Pancreas (tissue), 10 donors: ENCODE results near the gene SOBP. TPM values are rescaled to one million over a fixed set of nuclear protein-coding genes. Genes with fewer than 3 reads are reported as not detected.
A peak's percentile ranks its signal among the peaks of the same experiment; 100 is the strongest.

Source experiments
- ATAC-seq, 4 donors: fragments of 200-7000 bp; cut with Tn5 transposase; one replicate each; pipeline versions ENCODE4 v1.8.0 to v1.9.1; 2020; ENCODE audit warnings: mild to moderate bottlenecking in 4 of 4, moderate library complexity in 4 of 4
- DNase-seq, 6 donors: peaks; one replicate each; pipeline ENCODE4 v3.0.0-alpha.2; 2020
- FAIRE-seq: peaks from 2 replicates; lab custom pipeline; 2012; peaks lifted over from hg19 to GRCh38; lab: Jason Lieb, UNC
- H3K27ac ChIP-seq, 4 donors: fragments of 200-600 bp; sonication (generic); 1 replicate in 3 of 4; 2 replicates in 1 of 4; pipeline versions ENCODE4 v1.5.0 to v1.8.0; 2020
- H3K27me3 ChIP-seq, 4 donors: fragments of 200-600 bp; one replicate each; pipeline ENCODE4 v1.8.0; 2021
- H3K36me3 ChIP-seq, 3 donors: fragments of 200-600 bp; sonication (generic) in 1 of 3; one replicate each; pipeline versions ENCODE4 v1.5.0 to v1.8.0; 2020 to 2021
- H3K4me1 ChIP-seq, 3 donors: fragments of 200-600 bp; one replicate each; pipeline ENCODE4 v1.8.0; 2021
- H3K4me3 ChIP-seq, 4 donors: fragments of 200-600 bp; sonication (generic) in 2 of 4; one replicate each; pipeline versions ENCODE4 v1.5.0 to v1.8.0; 2020 to 2021
- H3K9me3 ChIP-seq, 4 donors: fragments of 200-600 bp; one replicate each; pipeline ENCODE4 v1.8.0; 2021
- CTCF ChIP-seq, 4 donors: fragments of 200-600 bp; sonication (generic) in 3 of 4; IDR thresholded peaks; one replicate each; pipeline versions ENCODE4 v1.5.0 to v1.8.0; 2021; ENCODE audit warnings: antibody characterized with exemption in 4 of 4
- WGBS, 2 donors: extraction: QIAGEN DNeasy Blood & Tissue Kit; methylation state at CpG; one replicate each; pipeline ENCODE4 v1.1.7; 2013; 5-methylcytosine and 5-hydroxymethylcytosine counted together
- intact Hi-C, 3 donors: fragments of 100-400 bp; cut with DNase I; formaldehyde crosslinking; loops; one replicate each; pipeline versions ENCODE4 v1.11.1 to v1.14.2; 2022
- polyA plus RNA-seq, 2 donors: library from polyadenylated mRNA; stranded (reverse); fragments of 200-250 nt; gene quantifications; one replicate each; pipeline ENCODE4 v1.2.3, GENCODE V29; 2013
- total RNA-seq, 6 donors: library from RNA; stranded (reverse); fragmentation: NEBNext Ultra II Directional in 4 of 6; extraction: Animal tissue kit (Norgen Biotek cat#: 25700) in 4 of 6; gene quantifications; one replicate each; pipeline versions ENCODE4 v1.2.1 to v1.2.4, GENCODE V29; 2021 to 2023
- donor health status: healthy with polysubstance abuse.
- donor health status: DM: no; HTN: no; CAD: no; lungs with moderate emphysema.
- donor health status: DM: no; HTN: no; CAD: no.
- donor health status: control.
- donor health status: control.
- donor health status: Bipolar disorder and iron deficiency.
- donor health status: DM: yes; HTN: yes; CAD: no.
- donor health status: DM: no; HTN: no; CAD: no.
- donor health status: DM: no; HTN: no; CAD: no.
- donor health status: DM: yes; HTN: yes; CAD: no.

Gene SOBP
- total and polyA plus RNA-seq, 8 donors = 1.1 to 3.5 (median 2.0) TPM

DNA sequence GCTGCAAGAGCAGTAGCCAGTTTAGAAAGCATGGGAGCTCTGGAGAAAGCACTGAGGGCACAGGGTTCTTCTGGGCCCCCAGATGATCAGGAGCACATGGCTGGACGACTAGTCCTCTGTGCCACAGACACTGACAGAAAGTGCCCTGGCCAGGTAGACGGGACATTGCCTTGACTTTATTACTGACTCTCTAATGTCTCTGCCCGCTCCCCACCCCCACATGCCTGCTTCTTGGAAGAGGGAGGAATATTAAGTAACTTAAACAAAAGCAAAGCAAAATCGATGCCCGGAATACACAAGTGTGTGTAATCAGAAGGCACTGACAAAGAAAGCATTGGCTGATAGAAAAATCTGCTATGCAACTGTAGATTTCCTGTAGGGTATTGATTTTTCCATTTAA, 99.3 kb downstream of the SOBP start:
- ATAC-seq = no peak

GRCh38 chr6:107589934-107590333, 100.0 kb downstream of the SOBP start:
- FAIRE-seq (no peak), DNase-seq (no peak), ATAC-seq (no peak)
- no peak overlapping the region for H3K27ac ChIP-seq
- no peaks in the 10 kb centered on the region for H3K36me3 ChIP-seq
- H3K4me1 ChIP-seq = peaks cover 0 to 3% (median 0%) of the 10 kb centered on the region in 3 donors
- intact Hi-C loops = no loop called here
- WGBS, 2 donors = 82 to 90% methylated on average over 2 of the region's 2 CpGs
- no peak for TF ChIP-seq CTCF (IDR thresholded peaks at IDR 0.05)
- no peaks in the 10 kb centered on the region for H3K9me3 ChIP-seq
- H3K27me3 ChIP-seq = no peaks in the 10 kb centered on the region
- H3K4me3 ChIP-seq = no peak overlapping the region

More for the DNA sequence above, 99.3 kb downstream of the SOBP start:
- no peak for TF ChIP-seq CTCF (IDR thresholded peaks at IDR 0.05)
- peaks cover 0 to 3% (median 0%) of the 10 kb centered on the region in 3 donors for H3K4me1 ChIP-seq
- H3K4me3 ChIP-seq = no peak overlapping the region
- no peaks in the 10 kb centered on the region for H3K9me3 ChIP-seq
- FAIRE-seq = no peak
- H3K27ac ChIP-seq = no peak overlapping the region
- no peak for DNase-seq
- intact Hi-C loops = no loop called here
- H3K36me3 ChIP-seq = no peaks in the 10 kb centered on the region
- no peaks in the 10 kb centered on the region for H3K27me3 ChIP-seq
- 24 to 34% methylated on average over 5 of the region's 5 CpGs for WGBS, 2 donors

DNA sequence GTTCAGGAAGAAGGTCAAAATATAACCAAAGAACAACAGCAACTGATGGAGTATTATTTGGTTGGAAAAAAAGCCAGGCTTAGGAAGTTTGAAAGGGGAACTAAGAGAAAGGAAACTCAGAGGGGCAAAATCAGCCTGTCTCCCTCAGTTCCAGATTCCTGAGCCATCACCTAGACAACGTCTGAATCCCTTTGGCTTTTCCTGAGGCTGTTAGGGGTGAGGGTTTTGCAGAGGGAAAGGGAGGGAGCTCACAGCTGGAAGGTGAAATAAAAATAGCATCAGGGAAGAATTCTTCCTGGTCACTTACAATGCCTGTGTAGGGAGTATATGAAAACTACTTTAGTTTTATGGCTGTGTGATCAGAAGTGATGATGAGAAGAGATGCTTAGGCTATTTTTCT, 100.5 kb downstream of the SOBP start:
- 74 to 76% methylated on average over 1 of the region's 1 CpG for WGBS, 2 donors
- Histone ChIP-seq H3K4me1 (peaks cover 0 to 3% (median 0%) of the 10 kb centered on the region in 3 donors), H3K9me3 (no peaks in the 10 kb centered on the region), H3K4me3 (no peak overlapping the region), H3K27me3 (no peaks in the 10 kb centered on the region), H3K36me3 (no peaks in the 10 kb centered on the region), H3K27ac (no peak overlapping the region)
- DNase-seq (no peak), FAIRE-seq (no peak), ATAC-seq (no peak)
- intact Hi-C loops = no loop called here
- TF ChIP-seq CTCF (IDR thresholded peaks at IDR 0.05) = no peak

DNA sequence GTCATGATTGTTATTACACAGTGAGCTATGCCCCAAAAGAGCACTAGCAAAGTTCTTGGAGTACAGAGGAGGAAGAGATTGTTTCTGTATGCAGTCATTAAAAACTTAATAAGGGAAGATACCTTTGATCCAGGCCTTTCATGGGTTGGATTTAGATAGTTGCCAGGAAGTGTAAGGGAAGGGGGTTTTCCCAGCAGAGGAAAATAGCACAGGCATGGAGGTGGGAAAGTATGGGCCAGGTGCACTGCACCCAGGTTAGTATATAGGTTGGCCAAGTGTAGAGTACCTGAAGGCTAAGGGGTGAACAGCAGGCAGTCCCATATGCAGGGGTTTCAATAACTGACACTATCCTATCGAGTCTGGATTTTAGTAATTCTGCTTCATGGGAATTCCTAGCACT, 101.4 kb downstream of the SOBP start:
- no peak for DNase-seq
- no peak overlapping the region for H3K4me3 ChIP-seq
- no peaks in the 10 kb centered on the region for H3K36me3 ChIP-seq
- H3K27ac ChIP-seq = no peak overlapping the region
- no peaks in the 10 kb centered on the region for H3K27me3 ChIP-seq
- no peaks in the 10 kb centered on the region for H3K9me3 ChIP-seq
- ATAC-seq = peak in 1 of 4 donors; percentile 48
- no peak for FAIRE-seq
- intact Hi-C loops = no loop called here
- no peak for TF ChIP-seq CTCF (IDR thresholded peaks at IDR 0.05)
- H3K4me1 ChIP-seq = peaks cover 0 to 3% (median 0%) of the 10 kb centered on the region in 3 donors
- WGBS, 2 donors = 95 to 98% methylated on average over 1 of the region's 1 CpG

DNA sequence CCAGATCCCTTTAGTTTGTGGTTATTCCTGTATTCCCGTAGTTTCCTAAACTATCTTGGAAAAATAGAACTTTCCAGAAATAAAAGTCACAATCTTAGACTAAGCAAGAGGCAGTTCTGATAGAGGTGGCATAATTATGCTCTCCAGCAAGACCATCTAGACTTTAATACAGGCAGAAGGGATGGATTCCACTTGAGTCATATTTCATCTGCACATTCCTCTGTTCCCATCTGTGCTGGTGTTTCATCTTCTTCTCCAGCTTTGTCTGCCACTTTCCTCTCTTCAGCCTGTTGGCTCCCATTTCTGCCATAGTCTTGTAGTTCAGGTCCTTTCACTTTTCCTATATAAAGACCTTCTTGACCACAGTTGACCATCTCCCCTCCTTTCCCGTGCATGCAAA, 102.9 kb downstream of the SOBP start:
- 84 to 90% methylated on average over 2 of the region's 2 CpGs for WGBS, 2 donors
- Histone ChIP-seq H3K27ac (no peak overlapping the region), H3K4me3 (no peak overlapping the region), H3K9me3 (no peaks in the 10 kb centered on the region), H3K36me3 (no peaks in the 10 kb centered on the region), H3K27me3 (no peaks in the 10 kb centered on the region), H3K4me1 (peaks cover 0 to 3% (median 0%) of the 10 kb centered on the region in 3 donors)
- no peak for FAIRE-seq
- ATAC-seq = no peak
- intact Hi-C loops = no loop called here
- TF ChIP-seq CTCF (IDR thresholded peaks at IDR 0.05) = no peak
- DNase-seq = no peak
